Activated naive CD8-positive, alpha-beta T cell treated with anti-CD3 and anti-CD28 coated beads, Interleukin-2, amount 50 U/mL, for 16 hours (primary cell): ENCODE data around the gene AQP12A.

Source experiments
- DNase-seq: peaks from one replicate; pipeline ENCODE4 v3.0.0-alpha.2; 2020; ENCODE audit warnings: low read depth, low spot score

Gene AQP12A

GRCh38 chr2:240722376-240722775 lies 30.7 kb downstream of the AQP12A start:
- DNase-seq = no peak

- DNase-seq = no peak
Measured at GRCh38 chr2:240722796-240723735, 31.4 kb downstream of the AQP12A start.

GRCh38 chr2:240723851-240724250 lies 32.2 kb downstream of the AQP12A start:
- DNase-seq = no peak

GRCh38 chr2:240724431-240724830 lies 32.8 kb downstream of the AQP12A start:
- DNase-seq = no peak

GRCh38 chr2:240725266-240725665 lies 33.6 kb downstream of the AQP12A start:
- DNase-seq = no peak

- DNase-seq = no peak
Measured at GRCh38 chr2:240725671-240726070, 34.0 kb downstream of the AQP12A start.

- DNase-seq = no peak
Measured at GRCh38 chr2:240726876-240727275, 35.2 kb downstream of the AQP12A start.

- no peak for DNase-seq
Measured at GRCh38 chr2:240727439-240727838, 35.8 kb downstream of the AQP12A start.

GRCh38 chr2:240727913-240728312 lies 36.2 kb downstream of the AQP12A start:
- DNase-seq = no peak

- no peak for DNase-seq
Measured at GRCh38 chr2:240728361-240728760, 36.7 kb downstream of the AQP12A start.

- DNase-seq = no peak
Measured at GRCh38 chr2:240728827-240729226, 37.2 kb downstream of the AQP12A start.

GRCh38 chr2:240730501-240731177 lies 39.0 kb downstream of the AQP12A start:
- DNase-seq = no peak

GRCh38 chr2:240731178-240731545 lies 39.5 kb downstream of the AQP12A start:
- no peak for DNase-seq

- no peak for DNase-seq
Measured at GRCh38 chr2:240732184-240732583, 40.5 kb downstream of the AQP12A start.

- no peak for DNase-seq
Measured at GRCh38 chr2:240732911-240733622, 41.4 kb downstream of the AQP12A start.

- no peak for DNase-seq
Measured at GRCh38 chr2:240733803-240734495, 42.3 kb downstream of the AQP12A start.

GRCh38 chr2:240734756-240735155 lies 43.1 kb downstream of the AQP12A start:
- no peak for DNase-seq

- DNase-seq = no peak
Measured at GRCh38 chr2:240735476-240735875, 43.8 kb downstream of the AQP12A start.

- no peak for DNase-seq
Measured at GRCh38 chr2:240736281-240737250, 44.9 kb downstream of the AQP12A start.

GRCh38 chr2:240737512-240737911 lies 45.8 kb downstream of the AQP12A start:
- DNase-seq = no peak
